GOT3 (cell line): ENCODE results near the gene ZNF385B.

Experiments
- DNase-seq: peaks from one replicate; lab custom pipeline; 2025; ENCODE audit warnings: mixed read lengths; lab: John Stamatoyannopoulos, UW

The ZNF385B gene

DNA sequence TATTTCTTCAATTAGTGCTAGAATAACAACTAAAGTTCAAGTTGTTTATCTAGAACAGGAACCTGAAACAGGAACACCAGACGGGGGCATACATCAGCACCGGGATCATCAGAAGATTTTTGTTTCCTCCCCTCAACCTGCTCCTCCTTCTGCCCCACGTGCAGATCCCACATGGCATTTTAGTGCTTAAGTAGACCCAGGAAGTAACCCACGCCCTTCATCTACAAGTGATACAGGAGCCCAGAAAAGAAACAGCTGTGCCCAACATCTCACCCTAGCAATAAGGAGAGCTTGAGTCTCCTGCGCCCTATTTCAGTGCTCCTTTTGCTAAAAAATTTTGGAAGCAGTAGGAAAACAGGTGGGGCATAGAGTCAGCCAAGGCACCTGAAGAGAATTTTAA lies 5.2 kb downstream of the ZNF385B start:
- DNase-seq = no peak

GRCh38 chr2:179855673-179856072 lies 5.7 kb downstream of the ZNF385B start:
- DNase-seq = no peak

- DNase-seq = no peak
Observed at GRCh38 chr2:179854891-179855290, 6.5 kb downstream of the ZNF385B start.

DNA sequence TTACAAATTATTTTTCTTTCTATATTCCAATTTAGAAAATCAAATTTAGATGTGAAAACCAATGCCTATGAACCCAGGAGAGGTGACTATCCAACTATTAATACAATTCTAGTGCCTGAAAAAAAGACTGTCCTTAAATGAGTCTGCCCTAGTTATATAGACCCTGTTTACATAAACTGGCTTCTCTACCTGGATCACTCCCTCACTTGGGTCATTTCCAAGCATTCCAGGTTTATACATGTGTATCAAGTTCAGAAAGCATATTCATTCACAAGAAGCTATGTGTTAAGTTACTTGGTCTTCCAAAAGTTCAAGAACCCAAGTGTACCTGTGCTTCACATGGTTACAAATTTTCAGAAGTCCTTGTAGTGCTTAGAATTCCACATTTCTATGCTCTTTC lies 8.3 kb downstream of the ZNF385B start:
- no peak for DNase-seq

- no peak for DNase-seq
Observed at GRCh38 chr2:179850188-179850587, 11.2 kb downstream of the ZNF385B start.

DNA sequence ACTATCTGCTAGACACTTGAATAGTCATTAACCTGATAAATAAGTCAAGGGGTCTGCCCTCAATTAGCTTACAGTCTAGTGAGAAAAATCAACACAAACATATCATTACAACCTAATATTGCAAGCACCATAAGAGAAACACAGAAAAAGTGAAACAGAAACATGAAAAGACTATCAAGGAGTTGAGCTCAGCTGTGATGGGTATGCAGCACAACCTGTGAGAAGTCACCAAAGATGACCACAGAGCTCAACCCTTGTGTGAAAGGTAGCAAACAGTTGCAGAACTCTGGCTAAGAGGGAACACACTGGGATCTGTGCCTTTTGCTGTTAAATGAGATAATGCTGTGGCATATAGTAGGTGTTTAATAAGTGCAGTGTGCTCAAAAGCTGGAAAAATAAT lies 11.7 kb downstream of the ZNF385B start:
- no peak for DNase-seq

DNA sequence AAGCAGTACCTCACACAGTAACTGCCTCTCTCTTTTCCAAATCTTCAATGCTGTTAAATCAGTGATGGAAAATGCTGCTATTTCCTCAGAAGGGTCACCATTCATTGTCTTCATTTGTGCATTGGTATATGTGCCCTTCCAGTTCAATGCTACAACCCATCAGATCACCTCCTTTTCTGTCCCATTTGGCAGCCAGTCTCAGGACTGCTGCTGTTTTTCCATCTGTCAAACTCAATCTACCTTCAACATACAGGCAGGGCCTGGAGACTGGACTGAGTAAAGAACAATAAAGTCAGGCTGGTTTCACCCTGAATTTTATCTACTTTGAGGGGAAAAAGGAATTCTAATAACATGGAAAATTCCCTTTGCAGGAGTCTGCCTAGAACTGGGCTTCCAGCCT lies 17.9 kb downstream of the ZNF385B start:
- no peak for DNase-seq

DNA sequence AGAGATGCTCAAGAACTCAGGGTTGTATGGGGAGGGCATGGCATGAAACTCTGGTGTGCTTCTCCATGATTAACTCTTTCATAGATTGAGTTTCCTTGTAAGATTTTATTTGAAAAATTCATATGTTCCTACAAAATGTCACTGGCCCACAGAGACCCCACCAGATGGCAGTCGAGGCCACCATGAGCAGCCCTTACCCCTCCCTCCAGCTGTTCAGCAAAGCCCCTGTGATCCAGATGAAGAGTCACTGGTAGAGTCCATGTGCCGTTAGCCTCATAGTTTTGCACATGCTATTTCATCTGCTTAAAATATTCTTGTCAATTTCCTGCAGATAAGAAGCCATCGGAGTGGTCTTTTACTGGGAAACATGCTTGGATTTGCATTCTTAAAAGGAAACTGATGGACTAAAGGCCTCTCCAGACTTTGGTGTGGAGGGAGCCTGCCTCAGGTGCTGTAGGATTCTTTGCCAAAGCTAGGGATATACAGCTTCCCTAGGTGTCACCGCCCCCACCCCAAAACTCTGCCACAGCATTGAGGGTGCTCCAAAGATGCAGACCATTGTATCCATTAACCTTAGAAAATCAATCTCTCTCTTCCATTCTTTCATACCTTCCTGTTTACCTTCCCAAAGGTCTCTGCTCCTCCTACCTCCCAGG lies 18.8 kb downstream of the ZNF385B start:
- no peak for DNase-seq

DNA sequence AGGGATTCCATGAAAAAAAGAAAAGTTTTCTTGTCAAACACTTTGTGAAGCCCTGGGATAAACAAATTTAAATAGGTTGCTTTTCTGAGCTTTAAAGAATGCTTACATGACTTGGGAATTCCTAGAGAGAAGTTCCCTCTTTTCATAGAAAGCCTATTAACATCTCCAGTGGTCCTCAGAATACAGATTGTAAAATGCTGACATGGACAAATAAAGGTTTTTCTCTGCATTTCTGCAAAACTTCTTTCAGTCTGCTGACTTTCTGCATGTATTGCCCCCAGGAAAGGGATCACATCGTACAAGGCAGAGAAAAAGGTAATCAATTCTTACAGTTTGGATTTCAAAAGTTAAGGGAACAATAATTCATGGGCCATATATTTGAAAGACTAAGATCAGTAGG lies 20.6 kb downstream of the ZNF385B start:
- no peak for DNase-seq

DNA sequence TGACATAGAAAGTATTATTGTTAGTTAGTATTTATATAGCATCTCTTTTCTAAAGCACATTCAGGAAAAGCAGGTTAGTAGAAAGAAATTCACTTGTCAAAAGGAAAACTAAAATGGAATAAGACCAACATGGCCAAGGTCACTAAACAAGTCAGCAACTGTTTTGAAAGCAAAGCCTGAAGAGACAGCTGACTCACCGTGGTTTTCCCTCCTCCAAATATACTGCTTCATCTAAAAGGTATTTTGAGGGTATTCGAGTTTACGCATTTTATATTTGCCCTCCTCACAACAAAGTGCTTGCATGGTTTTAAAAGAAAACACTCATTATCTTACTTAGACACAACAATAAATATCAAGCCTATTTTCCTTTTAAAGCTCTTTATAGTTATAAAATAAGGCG lies 24.0 kb downstream of the ZNF385B start:
- no peak for DNase-seq

GRCh38 chr2:179830043-179830787 lies 31.2 kb downstream of the ZNF385B start:
- no peak for DNase-seq

- no peak for DNase-seq
Observed at GRCh38 chr2:179826297-179826696, 35.1 kb downstream of the ZNF385B start.

DNA sequence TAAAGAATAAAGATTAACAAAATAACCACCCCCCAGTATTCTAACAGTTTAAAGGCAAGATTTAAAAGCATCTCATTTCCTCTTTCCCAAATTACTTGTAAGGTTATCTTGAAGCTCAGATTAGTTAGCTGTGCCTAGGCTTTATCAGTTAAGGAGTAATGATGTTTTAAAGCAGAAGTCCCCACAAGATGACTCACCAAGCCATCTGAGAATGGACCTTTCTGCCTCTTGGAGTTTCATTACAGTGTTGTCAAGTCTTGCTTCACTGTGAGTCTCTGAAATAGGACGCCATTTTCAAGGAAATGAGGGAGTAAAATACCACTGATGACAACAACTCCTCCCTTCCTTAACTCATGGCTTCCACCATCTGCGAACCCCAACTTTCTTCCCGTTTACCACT lies 35.9 kb downstream of the ZNF385B start:
- DNase-seq = no peak

- DNase-seq = no peak
Observed at GRCh38 chr2:179824961-179825360, 36.5 kb downstream of the ZNF385B start.

DNA sequence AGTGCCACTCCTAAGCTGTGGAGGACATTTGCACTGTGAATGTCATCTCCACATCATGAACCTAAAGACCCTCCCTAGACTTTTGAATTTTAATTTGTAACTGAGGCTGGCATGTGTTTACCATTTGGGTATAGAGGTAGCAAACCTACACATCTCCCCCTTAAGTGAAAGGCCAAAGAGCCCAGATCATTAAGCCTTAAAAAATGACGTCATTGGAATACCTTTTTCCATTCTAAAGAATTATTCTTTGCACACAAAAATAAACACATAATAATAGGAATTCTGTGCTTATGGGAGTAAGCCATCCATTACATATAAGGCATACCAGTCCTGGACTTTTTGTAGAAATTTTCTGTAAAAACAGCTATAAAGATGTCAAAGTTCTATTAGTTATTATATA lies 38.9 kb downstream of the ZNF385B start:
- no peak for DNase-seq

GRCh38 chr2:179818546-179818945 lies 42.9 kb downstream of the ZNF385B start:
- DNase-seq = no peak

GRCh38 chr2:179817181-179817841 lies 44.1 kb downstream of the ZNF385B start:
- DNase-seq = no peak

DNA sequence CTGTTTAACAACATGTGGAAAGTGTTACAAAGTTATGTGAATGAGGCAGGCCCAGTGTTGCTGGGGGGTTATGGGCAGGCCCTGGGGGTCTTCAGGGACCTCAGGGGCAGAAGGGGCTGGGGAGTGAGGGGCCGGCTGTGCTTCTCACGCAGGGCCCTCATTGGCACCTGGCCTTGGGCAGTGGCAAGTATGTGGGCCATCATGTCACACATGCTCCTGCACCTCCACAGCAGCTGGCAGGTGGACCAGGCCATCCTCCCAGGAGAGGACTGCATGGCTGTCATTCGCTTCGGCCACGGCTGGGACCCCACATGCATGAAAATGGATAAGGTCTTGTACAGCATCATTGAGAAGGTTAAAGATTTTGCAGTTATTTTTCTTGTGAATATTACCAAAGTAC lies 47.4 kb downstream of the ZNF385B start:
- DNase-seq = no peak

GRCh38 chr2:179812501-179812900 lies 48.9 kb downstream of the ZNF385B start:
- no peak for DNase-seq

- no peak for DNase-seq
Observed at GRCh38 chr2:179811042-179811441, 50.4 kb downstream of the ZNF385B start.

DNA sequence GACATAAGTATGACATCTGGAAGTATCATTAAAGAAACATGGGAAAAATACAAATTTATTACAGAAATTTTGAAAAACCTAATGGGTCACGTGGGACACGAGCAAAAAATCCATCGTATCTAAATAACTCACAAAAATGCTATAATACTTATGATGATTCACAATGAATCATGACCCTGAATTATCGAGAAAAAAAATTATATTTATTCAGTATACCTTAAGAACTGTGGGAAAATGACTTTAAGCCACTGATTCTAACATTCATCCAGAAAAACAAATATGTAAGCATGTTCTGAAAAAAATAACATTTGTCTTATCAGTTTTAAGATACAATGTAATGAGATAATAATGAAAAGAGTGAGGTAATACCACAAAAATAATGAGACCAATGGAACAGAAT lies 51.8 kb downstream of the ZNF385B start:
- no peak for DNase-seq

DNA sequence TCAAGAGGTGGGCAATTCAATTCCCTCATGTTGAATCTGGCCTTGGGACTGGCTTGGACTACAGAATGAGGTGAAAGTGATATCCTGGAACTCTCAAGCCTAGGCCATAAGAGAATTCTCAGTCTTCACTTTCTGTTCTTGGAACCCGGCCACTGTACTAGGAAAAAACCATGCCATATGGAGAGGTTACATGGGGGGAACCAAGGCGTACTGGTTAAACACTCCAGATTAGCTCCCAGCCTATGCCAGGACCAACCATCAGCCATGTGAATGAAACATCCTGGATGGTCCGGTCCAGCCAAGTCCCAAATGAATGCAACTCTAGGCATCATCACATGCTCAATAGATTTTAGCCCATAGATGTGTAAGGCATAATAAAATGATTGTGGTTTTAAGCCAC lies 56.4 kb downstream of the ZNF385B start:
- no peak for DNase-seq

GRCh38 chr2:179804206-179804605 lies 57.2 kb downstream of the ZNF385B start:
- no peak for DNase-seq
